HG02763 (cell line): ENCODE data around the gene MAP3K20.
"Not testable (repeated sequence)": the region's sequence is repeated elsewhere in the genome, so short reads cannot be mapped to it uniquely, and the experiment has no call there.

ENCODE experiments used
- ATAC-seq: cut with Tn5 transposase; IDR thresholded peaks from one replicate; pipeline ENCODE4 v1.9.1; 2021; ENCODE audit warnings: mild to moderate bottlenecking, moderate library complexity; ENCODE audit not compliant: unreplicated experiment

Gene MAP3K20

DNA sequence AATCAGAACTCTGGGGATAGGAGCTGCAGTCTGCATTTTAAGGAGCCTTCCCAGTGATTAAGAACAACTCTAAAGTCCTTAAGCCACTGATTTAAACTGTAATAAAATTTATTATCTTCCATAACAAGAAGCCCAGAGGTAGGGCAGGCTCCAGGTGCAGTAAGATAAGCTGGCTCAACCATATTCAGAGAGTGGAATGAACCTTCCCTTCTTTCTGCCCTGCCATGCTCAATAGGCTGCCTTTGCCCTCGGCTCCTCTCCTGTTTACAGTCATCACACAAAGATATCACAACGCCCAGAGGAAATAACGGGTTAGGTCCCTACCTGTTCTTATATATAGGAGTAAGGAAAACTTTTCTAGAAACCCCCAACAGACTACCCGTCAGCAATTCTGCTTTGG is 188.5 kb downstream of the MAP3K20 start:
- no peak for ATAC-seq

DNA sequence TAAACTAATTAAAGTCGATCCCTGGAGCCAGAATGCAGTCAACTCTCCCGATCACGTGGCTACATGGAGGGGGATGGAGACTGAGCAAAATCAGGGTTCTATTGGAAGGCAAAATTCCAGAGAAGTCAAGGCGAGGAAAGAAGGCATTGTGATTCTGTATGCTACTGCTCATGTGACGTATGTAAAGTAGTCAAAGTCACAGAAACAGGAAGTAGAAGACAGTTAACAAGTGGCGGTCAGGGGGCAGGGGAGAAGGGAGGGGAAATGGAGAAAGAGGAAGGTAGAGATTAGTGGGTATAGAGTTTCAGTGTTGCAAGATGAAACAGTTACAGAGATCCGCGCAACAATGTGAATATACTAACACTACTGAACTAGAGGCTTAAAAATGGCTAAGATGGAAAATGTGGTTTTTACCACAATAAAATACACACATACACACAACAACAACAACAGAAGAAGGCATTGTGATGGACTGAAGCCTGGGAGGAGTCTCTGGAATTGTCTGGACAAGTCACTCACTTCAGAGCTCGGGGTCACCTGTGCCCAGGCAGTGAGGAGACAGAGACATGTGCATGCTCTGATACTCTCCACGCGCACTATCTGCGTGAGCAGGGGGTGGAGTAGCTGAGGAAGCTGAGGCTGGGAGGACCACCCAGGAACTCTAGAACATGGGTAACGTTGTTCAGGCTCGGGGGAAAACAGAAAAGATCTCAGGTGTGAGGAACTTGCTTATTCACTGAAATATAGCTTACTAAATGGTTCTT is 189.1 kb downstream of the MAP3K20 start:
- peak; percentile 95 for ATAC-seq

DNA sequence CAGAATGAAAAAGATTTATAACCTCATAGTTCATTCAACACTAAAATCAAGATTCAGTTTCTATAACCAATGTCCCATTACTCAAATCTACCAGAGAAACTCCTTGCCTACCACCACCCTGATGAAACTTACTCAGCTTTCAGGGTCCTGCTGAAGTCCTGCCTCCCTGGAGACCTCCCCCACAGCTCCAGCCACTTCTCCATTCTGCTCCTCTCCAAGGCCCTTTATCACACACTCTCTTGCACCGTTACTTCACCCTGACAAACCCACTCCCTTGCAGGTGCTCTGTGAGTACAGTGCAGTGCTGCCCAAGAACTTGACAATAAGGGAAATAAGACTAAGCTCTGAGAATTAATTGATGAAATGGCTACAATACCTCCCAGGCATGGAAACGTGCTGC is 195.5 kb downstream of the MAP3K20 start:
- ATAC-seq, result no peak

DNA sequence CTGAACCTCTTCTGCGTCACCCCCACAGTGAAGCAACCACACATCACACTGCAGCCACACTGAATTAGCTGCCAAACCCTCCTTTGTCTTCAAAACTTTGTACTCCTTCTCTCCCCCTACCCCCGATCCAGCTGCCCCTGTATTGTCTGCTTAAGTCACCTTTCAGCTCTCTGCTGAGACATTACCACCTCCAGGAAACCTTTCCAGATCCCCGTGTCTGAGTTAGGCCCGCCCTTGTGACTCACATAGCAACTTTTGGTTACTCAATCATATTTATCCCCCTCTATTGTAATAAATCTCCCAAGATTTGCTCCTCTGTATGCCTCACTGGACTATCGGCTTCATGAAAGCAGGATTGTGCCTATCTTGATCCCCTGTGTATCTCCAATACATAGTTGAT is 196.2 kb downstream of the MAP3K20 start:
- ATAC-seq, result no peak

GRCh38 chr2:173272849-173273248 is 197.2 kb downstream of the MAP3K20 start:
- no peak for ATAC-seq

DNA sequence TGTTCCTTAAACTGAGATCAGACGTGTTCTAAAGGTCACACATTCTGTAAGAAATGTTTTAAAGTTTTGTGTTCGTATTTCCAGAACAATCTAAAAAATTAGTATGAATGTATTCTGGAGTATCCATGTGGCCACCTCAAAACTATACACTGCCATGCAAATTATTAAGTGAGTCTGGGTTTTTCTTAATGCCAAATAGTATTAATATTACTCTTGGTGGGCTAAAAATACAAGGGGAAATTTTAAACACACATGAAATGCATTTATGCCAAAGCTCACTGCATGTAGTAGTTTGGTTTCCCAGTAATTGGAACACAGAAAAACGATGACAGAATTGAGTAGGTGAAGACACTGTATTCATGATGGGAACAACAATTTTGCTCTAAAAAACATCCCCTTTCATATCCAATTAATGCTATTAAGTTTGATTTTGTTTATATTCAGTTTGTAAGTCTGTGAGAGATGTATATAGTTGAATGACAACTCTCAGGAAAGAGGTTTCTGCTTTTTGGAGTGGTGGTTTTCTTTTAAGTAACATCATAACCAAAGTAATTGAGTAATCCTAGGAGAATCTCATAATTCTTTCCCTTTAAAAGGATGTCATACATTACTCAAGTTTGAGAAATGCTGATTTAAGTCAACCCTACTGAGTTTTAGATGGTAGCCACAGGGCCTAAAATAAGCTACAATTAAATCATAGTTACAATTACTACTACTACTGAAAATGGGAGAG is 203.3 kb downstream of the MAP3K20 start:
- ATAC-seq, result no peak

DNA sequence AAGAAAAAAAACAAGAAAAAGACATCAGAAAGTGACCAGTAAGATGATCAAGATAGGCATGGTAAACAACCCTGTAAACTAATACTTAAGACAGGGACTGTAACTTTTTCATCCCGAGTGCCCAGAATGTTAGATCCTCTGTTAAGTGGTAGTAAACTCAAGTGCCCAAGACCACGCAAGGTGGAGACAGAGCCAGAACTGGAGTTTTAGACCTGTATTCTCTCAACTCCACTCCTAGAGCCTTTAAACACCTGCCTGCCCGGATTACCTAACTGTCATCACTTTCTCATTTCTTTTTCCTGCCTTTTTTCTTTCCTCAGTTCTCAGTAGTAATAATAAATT is 203.9 kb downstream of the MAP3K20 start:
- no peak for ATAC-seq

- no peak for ATAC-seq
Measured at GRCh38 chr2:173280853-173281252, 205.2 kb downstream of the MAP3K20 start.

DNA sequence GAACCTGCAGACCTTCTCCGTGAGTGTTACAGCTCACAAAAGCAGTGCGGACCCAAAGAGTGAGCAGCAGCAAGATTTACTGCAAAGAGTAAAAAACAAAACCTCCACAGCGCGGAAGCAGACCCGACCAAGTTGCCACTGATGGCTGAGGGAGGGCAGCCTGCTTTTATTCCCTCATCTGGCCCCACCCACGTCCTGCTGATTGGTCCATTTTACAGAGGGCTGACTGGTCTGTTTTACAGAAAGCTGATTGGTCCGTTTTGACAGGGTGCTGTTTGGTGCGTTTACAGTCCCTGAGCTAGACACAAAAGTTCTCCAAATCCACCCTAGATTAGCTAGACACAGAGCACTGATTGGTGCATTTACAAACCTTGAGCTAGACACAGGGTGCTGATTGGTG is 206.3 kb downstream of the MAP3K20 start:
- ATAC-seq, result not testable (repeated sequence)

GRCh38 chr2:173282795-173283545 is 207.3 kb downstream of the MAP3K20 start:
- no peak for ATAC-seq

DNA sequence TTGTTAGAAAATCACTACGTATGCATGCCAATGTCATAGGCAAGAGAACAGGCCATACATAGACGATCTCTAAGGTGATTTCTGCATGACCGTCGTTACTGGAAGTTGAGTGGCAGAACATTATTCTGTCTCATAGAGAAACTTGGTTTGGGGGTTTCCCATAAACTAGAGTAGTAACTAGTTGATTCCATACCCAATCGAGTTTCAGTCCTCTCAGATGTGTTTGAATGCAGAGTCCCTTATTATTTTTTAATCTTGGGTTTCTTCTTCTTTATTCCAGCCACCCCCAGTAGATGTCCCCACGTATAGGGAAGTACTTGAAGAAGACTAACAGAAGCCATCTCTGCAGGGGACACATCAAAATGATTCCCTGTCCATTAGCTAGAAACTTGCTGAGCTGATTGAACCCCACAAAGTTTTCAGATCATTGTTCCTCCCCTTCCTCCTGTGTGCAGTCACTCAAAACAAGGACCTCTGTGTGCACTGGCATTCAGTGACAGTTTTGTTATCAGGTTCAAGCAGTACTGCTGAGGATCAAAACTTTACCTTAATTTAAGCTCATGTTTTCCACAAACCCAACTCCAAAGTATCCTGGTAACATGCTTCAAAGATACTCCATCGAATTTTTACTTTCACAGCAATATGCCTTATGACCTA is 210.6 kb downstream of the MAP3K20 start:
- no peak for ATAC-seq

GRCh38 chr2:173287594-173287993 is 211.9 kb downstream of the MAP3K20 start:
- no peak for ATAC-seq

- ATAC-seq, result no peak
Measured at GRCh38 chr2:173288561-173288960, 212.9 kb downstream of the MAP3K20 start.

DNA sequence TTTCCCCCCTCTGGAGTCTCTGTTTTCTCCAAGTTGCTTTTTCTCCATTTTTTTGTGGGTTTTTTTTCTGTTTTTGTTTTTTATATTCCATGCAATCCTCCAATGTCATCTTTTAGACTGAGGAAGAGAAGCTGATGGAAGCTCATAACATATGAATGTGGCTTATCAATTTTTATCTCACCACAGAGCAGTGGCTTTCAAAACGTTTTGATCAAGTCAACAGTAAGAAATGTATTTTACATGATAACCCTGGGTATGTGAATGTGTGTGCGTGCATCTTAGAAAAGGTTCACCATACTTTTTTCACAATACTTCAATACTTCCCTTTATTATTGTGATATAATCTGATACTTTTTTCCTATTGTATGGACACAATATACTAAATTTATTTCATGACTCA is 214.4 kb downstream of the MAP3K20 start:
- ATAC-seq, result no peak

GRCh38 chr2:173290518-173290917 is 214.9 kb downstream of the MAP3K20 start:
- ATAC-seq, result no peak

DNA sequence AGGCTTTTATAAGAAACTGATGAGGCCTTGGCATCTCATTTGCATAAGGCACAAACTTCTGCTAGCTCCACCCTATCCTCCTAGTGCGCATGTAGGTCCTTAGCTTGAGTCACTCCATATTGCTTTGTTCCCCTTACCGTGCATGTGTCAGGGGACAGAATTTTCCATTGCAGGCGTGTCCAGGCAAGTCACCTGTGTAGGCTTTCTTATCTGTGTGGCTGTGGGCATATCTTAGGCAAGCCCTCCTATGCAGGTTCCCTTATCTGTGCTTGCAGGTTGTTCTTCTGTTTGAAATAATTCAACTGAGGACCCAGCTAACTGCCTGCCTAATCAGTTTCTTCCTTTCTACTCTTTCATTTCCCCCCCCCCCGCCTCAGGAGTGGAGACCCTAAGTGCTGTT is 215.8 kb downstream of the MAP3K20 start:
- ATAC-seq, result no peak

GRCh38 chr2:173296235-173296634 is 220.6 kb downstream of the MAP3K20 start:
- ATAC-seq, result no peak

GRCh38 chr2:173298536-173299097 is 223.0 kb downstream of the MAP3K20 start:
- no peak for ATAC-seq

- no peak for ATAC-seq
Measured at GRCh38 chr2:173299764-173300163, 224.1 kb downstream of the MAP3K20 start.

- no peak for ATAC-seq
Measured at GRCh38 chr2:173300458-173300857, 224.8 kb downstream of the MAP3K20 start.

- not testable (repeated sequence) for ATAC-seq
Measured at GRCh38 chr2:173301549-173301948, 225.9 kb downstream of the MAP3K20 start.
